ENCODE measurements around the gene LRIT2.
A peak's percentile ranks its signal among the peaks of the same experiment; 100 is the strongest.

The LRIT2 gene

GRCh38 chr10:84205853-84206525 lies 19.4 kb downstream of the LRIT2 start:
- DNase-seq (ENCODE audit: low read depth in 3 of 3), result no peak

- DNase-seq (ENCODE audit: low read depth in 3 of 3), result peak; percentile 20 to 70 (median 38)
Observed at GRCh38 chr10:84205049-84205852, 20.1 kb downstream of the LRIT2 start.

- no peak for DNase-seq (ENCODE audit: low read depth in 3 of 3)
Observed at GRCh38 chr10:84204610-84205009, 20.7 kb downstream of the LRIT2 start.

- DNase-seq (ENCODE audit: low read depth in 3 of 3), result no peak
Observed at GRCh38 chr10:84204122-84204521, 21.2 kb downstream of the LRIT2 start.

GRCh38 chr10:84202349-84202748 lies 23.0 kb downstream of the LRIT2 start:
- DNase-seq (ENCODE audit: low read depth in 3 of 3), result no peak

GRCh38 chr10:84201682-84202081 lies 23.7 kb downstream of the LRIT2 start:
- DNase-seq (ENCODE audit: low read depth in 3 of 3), result no peak

GRCh38 chr10:84201244-84201606 lies 24.1 kb downstream of the LRIT2 start:
- no peak for DNase-seq (ENCODE audit: low read depth in 3 of 3)

GRCh38 chr10:84200537-84201243 lies 24.7 kb downstream of the LRIT2 start:
- no peak for DNase-seq (ENCODE audit: low read depth in 3 of 3)

- DNase-seq (ENCODE audit: low read depth in 3 of 3), result no peak
Observed at GRCh38 chr10:84198206-84198915, 27.0 kb downstream of the LRIT2 start.

- DNase-seq (ENCODE audit: low read depth in 3 of 3), result no peak
Observed at GRCh38 chr10:84197643-84198042, 27.7 kb downstream of the LRIT2 start.

GRCh38 chr10:84196941-84197340 lies 28.4 kb downstream of the LRIT2 start:
- no peak for DNase-seq (ENCODE audit: low read depth in 3 of 3)

GRCh38 chr10:84196083-84196482 lies 29.3 kb downstream of the LRIT2 start:
- no peak for DNase-seq (ENCODE audit: low read depth in 3 of 3)

- no peak for DNase-seq (ENCODE audit: low read depth in 3 of 3)
Observed at GRCh38 chr10:84195044-84195830, 30.1 kb downstream of the LRIT2 start.

GRCh38 chr10:84194424-84195043 lies 30.8 kb downstream of the LRIT2 start, which contains the start of gene CDHR1:
Gene CDHR1 (plus strand): TSS chr10:84194537. CDS start chr10:84194761, 224 bp downstream.
- DNase-seq (ENCODE audit: low read depth in 3 of 3), result peak in 1 of 3 experiments; percentile 34

GRCh38 chr10:84193846-84194423 lies 31.4 kb downstream of the LRIT2 start:
- no peak for DNase-seq (ENCODE audit: low read depth in 3 of 3)

GRCh38 chr10:84193327-84193726 lies 32.0 kb downstream of the LRIT2 start:
- DNase-seq (ENCODE audit: low read depth in 3 of 3), result no peak

- DNase-seq (ENCODE audit: low read depth in 3 of 3), result no peak
Observed at GRCh38 chr10:84191106-84191505, 34.2 kb downstream of the LRIT2 start.

GRCh38 chr10:84190621-84191020 lies 34.7 kb downstream of the LRIT2 start:
- DNase-seq (ENCODE audit: low read depth in 3 of 3), result no peak

GRCh38 chr10:84188815-84189214 lies 36.5 kb downstream of the LRIT2 start:
- DNase-seq (ENCODE audit: low read depth in 3 of 3), result no peak

- DNase-seq (ENCODE audit: low read depth in 3 of 3), result no peak
Observed at GRCh38 chr10:84185526-84186175, 39.7 kb downstream of the LRIT2 start.
